GM12878 (cell line): ENCODE data around the gene TADA1. TPM values are rescaled to one million over a fixed set of nuclear protein-coding genes. Genes with fewer than 3 reads are reported as not detected.

Experiments used
- ATAC-seq: fragments of 200-7000 bp; cut with Tn5 transposase; 3 replicates; pipeline ENCODE4 v1.9.1; 2020; ENCODE audit warnings: mild to moderate bottlenecking, moderate library complexity
- BruUV-seq: library from RNA; stranded (reverse); fragments of 400-500 nt; replicated peaks from 2 replicates; lab custom pipeline; 2021; lab: Mats Ljungman, UMichigan
- CTCF ChIA-PET: fragments of 300-600 bp; sonication (Branson Sonifier 250); formaldehyde crosslinking; extraction: SDS; loops from one replicate; lab custom pipeline; 2021; ENCODE audit warnings: inconsistent platforms; lab: Yijun Ruan, JAX
- POLR2A ChIA-PET: fragments of 350-600 bp; formaldehyde crosslinking; extraction: SDS; loops from one replicate; lab custom pipeline; 2021; ENCODE audit warnings: inconsistent platforms; lab: Charles Lee
- RAD21 ChIA-PET: fragments of 300-600 bp; sonication (Branson Sonifier 250); formaldehyde crosslinking; loops from one replicate; lab custom pipeline; 2023; ENCODE audit warnings: antibody characterized with exemption; ENCODE audit not compliant: unreplicated experiment; lab: Charles Lee
- SMC1A ChIA-PET: fragments of 300-600 bp; sonication (Branson Sonifier 250); formaldehyde crosslinking; loops from one replicate; lab custom pipeline; 2023; ENCODE audit not compliant: unreplicated experiment, uncharacterized antibody; lab: Charles Lee
- DNase-seq: peaks from one replicate; pipeline ENCODE4 v3.0.0-alpha.2; 2011; ENCODE audit warnings: low read depth, low spot score
- FAIRE-seq: peaks from 3 replicates; lab custom pipeline; 2011; peaks lifted over from hg19 to GRCh38; lab: Jason Lieb, UNC
- H2AFZ ChIP-seq: 2 replicates; pipeline ENCODE4 v1.6.0; 2011; ENCODE audit warnings: low read depth, low read length, control low read depth; ENCODE audit not compliant: control insufficient read depth
- H3K27ac ChIP-seq: 2 replicates; pipeline ENCODE4 v1.5.1; 2011; ENCODE audit warnings: control low read depth; ENCODE audit not compliant: control insufficient read depth, insufficient read depth
- H3K27me3 ChIP-seq, 2 experiments: replicated peaks in 1 of 2; 2 replicates each; pipeline versions ENCODE4 v1.6.0 to v1.6.1; 2011; ENCODE audit warnings: low read length in 1 of 2; ENCODE audit not compliant: control insufficient read depth in 2 of 2, insufficient read depth in 2 of 2
- H3K36me3 ChIP-seq, 2 experiments: 2 replicates each; pipeline ENCODE4 v1.5.1; 2011; ENCODE audit warnings: low read length in 1 of 2; ENCODE audit not compliant: control insufficient read depth in 2 of 2, insufficient read depth in 2 of 2
- H3K4me1 ChIP-seq: 2 replicates; pipeline ENCODE4 v1.6.1; 2011; ENCODE audit warnings: mild to moderate bottlenecking, low read length, moderate library complexity, mixed read lengths; ENCODE audit not compliant: control insufficient read depth, insufficient read depth
- H3K4me2 ChIP-seq: 2 replicates; pipeline ENCODE4 v1.6.0; 2011; ENCODE audit warnings: control low read depth; ENCODE audit not compliant: control insufficient read depth, insufficient read depth
- H3K4me3 ChIP-seq: fragments of 200-600 bp; sonication (generic); 2 replicates; pipeline ENCODE4 v1.5.1; 2016
- H3K79me2 ChIP-seq: 2 replicates; pipeline ENCODE4 v1.6.0; 2011; ENCODE audit warnings: low read length; ENCODE audit not compliant: control insufficient read depth, insufficient read depth
- H3K9ac ChIP-seq: 2 replicates; pipeline ENCODE4 v1.8.0; 2011; ENCODE audit warnings: low read length, control low read depth, mixed read lengths; ENCODE audit not compliant: control insufficient read depth, insufficient read depth
- H3K9me3 ChIP-seq: replicated peaks from 3 replicates; pipeline ENCODE4 v1.5.1; 2011; ENCODE audit warnings: mild to moderate bottlenecking, low read length; ENCODE audit not compliant: control insufficient read depth, insufficient read depth
- H4K20me1 ChIP-seq: 2 replicates; pipeline ENCODE4 v1.6.0; 2011; ENCODE audit not compliant: control insufficient read depth, insufficient read depth
- HDAC6 ChIP-seq: fragments of 200-600 bp; sonication (generic); IDR thresholded peaks from one replicate; pipeline ENCODE4 v1.8.0; 2017; ENCODE audit warnings: antibody characterized with exemption; ENCODE audit not compliant: unreplicated experiment
- IRF4 ChIP-seq: IDR thresholded peaks from 2 replicates; pipeline ENCODE4 v1.6.1; 2011; ENCODE audit warnings: low read depth, low read length
- NFYA ChIP-seq: IDR thresholded peaks from 2 replicates; pipeline ENCODE4 v1.6.1; 2011; ENCODE audit warnings: low read depth, mild to moderate bottlenecking, low read length, improper control_type of control experiment, borderline replicate concordance
- RAD21 ChIP-seq: IDR thresholded peaks from 2 replicates; pipeline ENCODE4 v1.6.1; 2011; ENCODE audit warnings: mild to moderate bottlenecking, low read depth, low read length, moderate library complexity; ENCODE audit not compliant: insufficient read depth
- RB1 ChIP-seq: fragments of 450-650 bp; formaldehyde crosslinking; IDR thresholded peaks from 2 replicates; pipeline ENCODE4 v1.6.1; 2017; ENCODE audit warnings: mild to moderate bottlenecking, borderline replicate concordance
- SREBF2 ChIP-seq: IDR thresholded peaks from 2 replicates; pipeline ENCODE4 v1.6.1; 2012; ENCODE audit warnings: mild to moderate bottlenecking, low read length
- SUPT20H ChIP-seq: IDR thresholded peaks from 2 replicates; pipeline ENCODE4 v1.6.1; 2011; ENCODE audit warnings: low read depth, mild to moderate bottlenecking, low read length, moderate library complexity, borderline replicate concordance; ENCODE audit not compliant: control insufficient read depth
- ZNF24 ChIP-seq: fragments of 450-650 bp; IDR thresholded peaks from 2 replicates; pipeline ENCODE4 v1.6.1; 2017; ENCODE audit warnings: antibody characterized with exemption, mild to moderate bottlenecking
- in situ Hi-C: fragments of 300-500 bp; cut with MboI; formaldehyde crosslinking; loops from 9 replicates; pipeline ENCODE4 v1.14.3; 2018; ENCODE audit warnings: mixed read lengths
- intact Hi-C: fragments of 100-400 bp; cut with micrococcal nuclease; formaldehyde crosslinking; loops from one replicate; pipeline ENCODE4 v1.14.2; 2022; ENCODE audit not compliant: unreplicated experiment
- polyA plus RNA-seq, 11 experiments: library from polyadenylated mRNA; depleted of rRNA in 4 of 11; unstranded in 6 of 11; stranded (reverse) in 5 of 11; fragments of >200 nt; fragmentation: Nextera tagmentation in 4 of 11; fragmentation: Illumina TruSeq in 1 of 11; extraction: Ambion mirVana in 4 of 11; extraction: Trizol in 1 of 11; gene quantifications; 1 replicate in 1 of 11; 2 replicates in 10 of 11; pipeline versions ENCODE4 v1.2.1 to v1.2.3, GENCODE V29; 2011 to 2016; ENCODE audit warnings: inconsistent platforms in 2 of 11, missing spikeins in 2 of 11, low read depth in 1 of 11
- total RNA-seq, 4 experiments: library from RNA; depleted of rRNA in 3 of 4; stranded (reverse); fragments of >200 nt in 3 of 4; fragmentation: Illumina TruSeq in 1 of 4; extraction: Trizol in 1 of 4; gene quantifications; 2 replicates each; pipeline versions ENCODE4 v1.2.1 to v1.2.3, GENCODE V29; 2013 to 2021
- TF ChIP-seq, protein P1 (sequence below): fragments of 450-650 bp; IDR thresholded peaks from 2 replicates; pipeline ENCODE4 v1.6.1; 2017; ENCODE audit warnings: mild to moderate bottlenecking, moderate library complexity
- TF ChIP-seq, protein P2 (sequence below): fragments of 150-350 bp; IDR thresholded peaks from 2 replicates; pipeline ENCODE4 v1.6.1; 2014; ENCODE audit warnings: mild to moderate bottlenecking, low read depth, low read length
- TF ChIP-seq, protein P3 (sequence below): fragments of 450-650 bp; IDR thresholded peaks from 2 replicates; pipeline ENCODE4 v1.6.1; 2018; ENCODE audit warnings: mild to moderate bottlenecking, low read depth, moderate library complexity; ENCODE audit not compliant: partially characterized antibody

Gene TADA1
- total and polyA plus RNA-seq, 10 of the 15 experiments (the other 5 are each of a cell fraction or from before 2014, with no cell fraction given), result 15.2 to 38.6 (median 26.5) TPM

DNA sequence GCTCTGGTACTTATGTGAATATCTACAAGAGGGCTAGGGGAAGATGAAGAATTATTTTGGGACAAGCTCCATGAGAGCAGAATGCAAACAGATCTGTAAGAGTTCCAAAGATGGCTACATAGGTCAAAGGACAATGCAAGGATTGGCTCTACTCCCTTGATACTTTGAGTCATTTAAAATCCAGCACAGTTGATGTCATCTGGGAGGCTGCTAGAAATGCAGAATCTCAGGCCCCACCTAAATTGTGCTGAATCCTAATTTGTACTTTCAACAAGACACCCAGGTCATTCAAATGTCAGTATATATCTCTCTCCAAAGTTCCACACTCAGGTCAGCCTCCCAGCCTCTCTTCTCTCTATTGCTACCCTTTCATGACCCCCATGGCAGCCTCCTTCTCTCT lies 23.7 kb upstream of the TADA1 start:
- Histone ChIP-seq H3K36me3 (no peaks in the 10 kb centered on the region), H3K9ac (no peak overlapping the region), H3K27ac (no peak overlapping the region), H3K9me3 (peaks cover 2% of the 10 kb centered on the region; the same call in 1 of the 3 replicates), H3K4me1 (no peaks in the 10 kb centered on the region), H3K4me2 (no peak overlapping the region), H3K79me2 (no peaks in the 10 kb centered on the region), H3K4me3 (no peak overlapping the region), H3K27me3 (no peaks in the 10 kb centered on the region; a peak in 1 of 4 replicates), H4K20me1 (no peaks in the 10 kb centered on the region), H2AFZ (no peak overlapping the region)
- DNase-seq (no peak), FAIRE-seq (no peak), ATAC-seq (no peak)
- POLR2A ChIA-PET, result interaction anchor here (0.5 kb wide), 1 partner anchor 95 kb away, joined by 4 read pairs; no protein-coding TSS in a partner anchor
- SMC1A ChIA-PET, result interaction anchor here (2.0 kb wide), 1 partner anchor 10 kb away, joined by 13 read pairs; no protein-coding TSS in a partner anchor
- BruUV-seq, result no TSS peak
- in situ Hi-C loops, result no loop called here
- CTCF ChIA-PET, result interaction anchor here (0.9 to 2.4 kb wide), 4 partner anchors 8 to 160 kb away, joined by 3 to 17 read pairs (median 6); no protein-coding TSS in a partner anchor
- intact Hi-C loops, result no loop called here
- RAD21 ChIA-PET, result no interaction called here
- TF ChIP-seq IRF4 (no peak), NFYA (no peak), SUPT20H (no peak), HDAC6 (no peak), RB1 (no peak), SREBF2 (no peak), RAD21 (no peak), ZNF24 (no peak)
- TF ChIP-seq, protein P1, sequence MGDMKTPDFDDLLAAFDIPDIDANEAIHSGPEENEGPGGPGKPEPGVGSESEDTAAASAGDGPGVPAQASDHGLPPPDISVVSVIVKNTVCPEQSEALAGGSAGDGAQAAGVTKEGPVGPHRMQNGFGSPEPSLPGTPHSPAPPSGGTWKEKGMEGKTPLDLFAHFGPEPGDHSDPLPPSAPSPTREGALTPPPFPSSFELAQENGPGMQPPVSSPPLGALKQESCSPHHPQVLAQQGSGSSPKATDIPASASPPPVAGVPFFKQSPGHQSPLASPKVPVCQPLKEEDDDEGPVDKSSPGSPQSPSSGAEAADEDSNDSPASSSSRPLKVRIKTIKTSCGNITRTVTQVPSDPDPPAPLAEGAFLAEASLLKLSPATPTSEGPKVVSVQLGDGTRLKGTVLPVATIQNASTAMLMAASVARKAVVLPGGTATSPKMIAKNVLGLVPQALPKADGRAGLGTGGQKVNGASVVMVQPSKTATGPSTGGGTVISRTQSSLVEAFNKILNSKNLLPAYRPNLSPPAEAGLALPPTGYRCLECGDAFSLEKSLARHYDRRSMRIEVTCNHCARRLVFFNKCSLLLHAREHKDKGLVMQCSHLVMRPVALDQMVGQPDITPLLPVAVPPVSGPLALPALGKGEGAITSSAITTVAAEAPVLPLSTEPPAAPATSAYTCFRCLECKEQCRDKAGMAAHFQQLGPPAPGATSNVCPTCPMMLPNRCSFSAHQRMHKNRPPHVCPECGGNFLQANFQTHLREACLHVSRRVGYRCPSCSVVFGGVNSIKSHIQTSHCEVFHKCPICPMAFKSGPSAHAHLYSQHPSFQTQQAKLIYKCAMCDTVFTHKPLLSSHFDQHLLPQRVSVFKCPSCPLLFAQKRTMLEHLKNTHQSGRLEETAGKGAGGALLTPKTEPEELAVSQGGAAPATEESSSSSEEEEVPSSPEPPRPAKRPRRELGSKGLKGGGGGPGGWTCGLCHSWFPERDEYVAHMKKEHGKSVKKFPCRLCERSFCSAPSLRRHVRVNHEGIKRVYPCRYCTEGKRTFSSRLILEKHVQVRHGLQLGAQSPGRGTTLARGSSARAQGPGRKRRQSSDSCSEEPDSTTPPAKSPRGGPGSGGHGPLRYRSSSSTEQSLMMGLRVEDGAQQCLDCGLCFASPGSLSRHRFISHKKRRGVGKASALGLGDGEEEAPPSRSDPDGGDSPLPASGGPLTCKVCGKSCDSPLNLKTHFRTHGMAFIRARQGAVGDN, result no peak
- TF ChIP-seq, protein P2, sequence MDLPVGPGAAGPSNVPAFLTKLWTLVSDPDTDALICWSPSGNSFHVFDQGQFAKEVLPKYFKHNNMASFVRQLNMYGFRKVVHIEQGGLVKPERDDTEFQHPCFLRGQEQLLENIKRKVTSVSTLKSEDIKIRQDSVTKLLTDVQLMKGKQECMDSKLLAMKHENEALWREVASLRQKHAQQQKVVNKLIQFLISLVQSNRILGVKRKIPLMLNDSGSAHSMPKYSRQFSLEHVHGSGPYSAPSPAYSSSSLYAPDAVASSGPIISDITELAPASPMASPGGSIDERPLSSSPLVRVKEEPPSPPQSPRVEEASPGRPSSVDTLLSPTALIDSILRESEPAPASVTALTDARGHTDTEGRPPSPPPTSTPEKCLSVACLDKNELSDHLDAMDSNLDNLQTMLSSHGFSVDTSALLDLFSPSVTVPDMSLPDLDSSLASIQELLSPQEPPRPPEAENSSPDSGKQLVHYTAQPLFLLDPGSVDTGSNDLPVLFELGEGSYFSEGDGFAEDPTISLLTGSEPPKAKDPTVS, result no peak
- TF ChIP-seq, protein P3, sequence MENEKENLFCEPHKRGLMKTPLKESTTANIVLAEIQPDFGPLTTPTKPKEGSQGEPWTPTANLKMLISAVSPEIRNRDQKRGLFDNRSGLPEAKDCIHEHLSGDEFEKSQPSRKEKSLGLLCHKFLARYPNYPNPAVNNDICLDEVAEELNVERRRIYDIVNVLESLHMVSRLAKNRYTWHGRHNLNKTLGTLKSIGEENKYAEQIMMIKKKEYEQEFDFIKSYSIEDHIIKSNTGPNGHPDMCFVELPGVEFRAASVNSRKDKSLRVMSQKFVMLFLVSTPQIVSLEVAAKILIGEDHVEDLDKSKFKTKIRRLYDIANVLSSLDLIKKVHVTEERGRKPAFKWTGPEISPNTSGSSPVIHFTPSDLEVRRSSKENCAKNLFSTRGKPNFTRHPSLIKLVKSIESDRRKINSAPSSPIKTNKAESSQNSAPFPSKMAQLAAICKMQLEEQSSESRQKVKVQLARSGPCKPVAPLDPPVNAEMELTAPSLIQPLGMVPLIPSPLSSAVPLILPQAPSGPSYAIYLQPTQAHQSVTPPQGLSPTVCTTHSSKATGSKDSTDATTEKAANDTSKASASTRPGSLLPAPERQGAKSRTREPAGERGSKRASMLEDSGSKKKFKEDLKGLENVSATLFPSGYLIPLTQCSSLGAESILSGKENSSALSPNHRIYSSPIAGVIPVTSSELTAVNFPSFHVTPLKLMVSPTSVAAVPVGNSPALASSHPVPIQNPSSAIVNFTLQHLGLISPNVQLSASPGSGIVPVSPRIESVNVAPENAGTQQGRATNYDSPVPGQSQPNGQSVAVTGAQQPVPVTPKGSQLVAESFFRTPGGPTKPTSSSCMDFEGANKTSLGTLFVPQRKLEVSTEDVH, result no peak
